GM15510 (cell line): ENCODE measurements around the gene MOGAT3.

Experiments
- POLR2A ChIP-seq: IDR thresholded peaks from 3 replicates; pipeline ENCODE4 v1.6.1; 2011; ENCODE audit warnings: borderline replicate concordance; ENCODE audit not compliant: insufficient read length; ENCODE audit errors: extremely low read depth

Gene MOGAT3

DNA sequence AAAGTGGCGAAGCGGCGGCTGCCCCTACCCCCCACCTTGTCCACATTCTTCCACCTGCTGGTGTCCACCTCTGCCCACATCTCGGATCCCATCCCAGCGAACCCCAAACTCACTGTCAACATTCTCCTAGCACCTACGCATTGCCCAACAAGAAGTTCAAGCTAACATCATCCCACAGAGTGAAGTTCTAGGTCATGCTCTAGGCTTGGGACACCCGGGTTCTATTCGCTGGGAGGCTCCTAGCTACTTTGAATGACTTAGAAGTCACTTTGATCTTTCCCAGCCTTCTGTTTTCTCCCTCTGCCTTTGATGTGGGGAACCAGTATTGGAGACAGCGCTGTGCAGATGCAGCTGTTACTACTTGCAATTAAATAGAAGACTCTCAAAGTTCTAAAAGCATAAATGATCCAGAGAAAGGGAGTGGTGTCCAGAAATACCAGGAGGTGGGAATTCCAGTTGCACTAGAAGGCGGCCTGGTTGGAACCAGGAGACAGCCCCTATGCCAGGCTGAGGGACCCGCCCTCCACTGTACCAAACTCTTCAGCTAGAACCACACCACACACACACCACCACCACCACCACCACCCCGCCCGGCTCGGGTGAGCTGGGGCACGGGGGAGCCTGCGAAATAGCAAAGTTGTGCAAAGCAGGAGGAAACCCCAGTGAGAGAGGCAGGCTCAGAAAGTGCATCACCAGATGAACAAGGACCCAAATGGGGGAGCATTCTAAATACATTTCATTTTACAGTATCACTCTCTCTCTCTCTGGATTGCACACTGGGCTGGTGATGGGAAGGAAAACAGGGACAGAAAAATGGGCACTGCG lies 30.0 kb downstream of the MOGAT3 start:
- TF ChIP-seq POLR2A, result no peak

DNA sequence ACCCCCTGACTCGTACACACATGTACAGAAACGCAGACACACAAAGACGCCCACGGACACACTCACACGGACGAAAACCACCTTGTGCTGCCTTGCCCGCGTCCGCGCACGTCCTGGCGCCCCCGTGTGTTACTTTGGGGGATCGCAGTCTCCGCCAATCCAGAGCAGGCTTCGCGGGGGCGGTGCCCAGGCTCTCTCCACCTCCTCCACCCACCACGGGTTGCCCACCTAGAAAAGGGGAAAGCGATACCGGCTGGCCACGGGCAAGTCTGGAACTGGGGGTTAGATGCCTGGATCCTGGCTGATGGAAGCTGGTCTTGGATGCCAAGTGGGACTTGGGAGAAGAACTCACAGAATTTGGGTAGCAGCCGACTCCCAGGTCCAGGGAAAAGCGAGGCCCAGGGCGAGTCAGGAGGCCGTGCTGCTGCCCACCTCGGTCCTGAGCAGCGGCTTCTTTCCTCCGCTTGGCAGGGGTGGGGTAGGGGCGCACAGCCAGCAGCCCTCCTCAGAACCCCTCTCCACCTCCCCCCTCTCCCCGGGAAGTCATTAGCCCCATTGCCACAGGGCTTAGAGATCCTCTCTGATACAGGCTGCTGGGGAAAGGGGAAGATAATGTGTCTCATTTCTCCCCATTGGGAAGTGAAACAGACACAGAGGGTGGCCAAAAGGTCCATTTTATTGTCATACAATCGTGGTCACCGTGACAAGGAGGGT lies 30.8 kb downstream of the MOGAT3 start:
- no peak for TF ChIP-seq POLR2A

DNA sequence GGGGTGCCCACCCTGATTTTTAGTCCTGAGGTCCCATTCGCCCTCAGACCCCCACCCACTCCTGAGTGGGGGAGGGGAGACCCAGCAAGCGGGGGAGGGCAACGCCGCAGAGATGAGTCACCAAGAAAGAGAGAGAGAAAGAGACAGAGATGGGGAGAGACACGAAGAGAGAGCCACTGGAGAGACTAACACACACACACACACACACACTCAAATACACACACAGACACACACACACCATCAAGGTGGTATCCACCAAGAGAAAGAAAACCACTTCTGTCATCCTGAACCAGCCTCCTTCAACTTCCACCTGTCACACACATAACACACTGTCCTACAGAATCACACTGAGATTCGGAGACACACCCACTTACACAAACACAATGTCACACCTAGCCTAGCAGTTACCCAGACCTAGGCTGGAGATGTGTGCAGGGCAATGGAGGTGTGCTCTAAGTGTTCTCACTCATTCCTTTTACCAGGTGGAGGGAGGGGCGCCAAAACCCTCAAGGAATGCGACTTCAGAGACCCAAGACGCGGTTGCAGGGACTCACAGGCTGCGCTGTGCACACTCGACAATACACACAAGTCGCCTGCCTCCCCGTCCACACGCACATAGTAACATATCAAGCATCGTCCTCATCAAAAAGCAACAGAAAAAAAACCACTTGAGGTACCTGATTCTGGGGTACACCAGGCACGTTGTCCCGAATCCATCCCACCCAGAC lies 31.6 kb downstream of the MOGAT3 start:
- no peak for TF ChIP-seq POLR2A

DNA sequence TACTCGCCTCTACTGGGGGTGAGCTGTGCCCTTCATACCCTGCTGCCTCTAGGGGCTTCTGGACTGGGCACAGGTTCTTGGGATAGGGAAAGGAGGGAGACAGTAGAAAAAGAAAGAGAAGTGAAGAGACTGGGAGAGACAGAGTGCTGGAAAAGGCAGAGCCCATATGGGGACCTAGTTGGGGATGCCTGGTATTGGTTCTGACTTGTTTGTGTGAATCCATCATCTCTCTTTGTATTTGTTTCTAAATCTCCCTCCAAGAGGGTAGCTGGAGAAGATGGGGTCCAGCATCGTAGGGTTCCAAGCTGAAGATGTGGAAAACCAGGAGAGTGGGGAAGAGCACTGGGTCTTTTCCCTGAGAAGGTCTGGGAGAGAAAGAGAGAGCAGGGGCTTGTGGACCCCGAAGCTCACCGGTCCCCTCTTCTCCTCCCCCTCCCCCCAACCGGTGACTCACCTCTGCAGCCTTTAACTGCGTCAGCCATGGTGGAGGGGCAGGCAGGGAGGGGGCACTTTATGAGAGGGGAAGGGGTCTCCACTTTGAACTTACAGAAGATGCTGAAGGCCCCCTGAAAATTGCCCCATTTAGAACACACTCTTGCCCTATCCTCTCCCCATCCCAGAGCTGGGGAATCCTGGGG lies 32.3 kb downstream of the MOGAT3 start:
- TF ChIP-seq POLR2A, result no peak

DNA sequence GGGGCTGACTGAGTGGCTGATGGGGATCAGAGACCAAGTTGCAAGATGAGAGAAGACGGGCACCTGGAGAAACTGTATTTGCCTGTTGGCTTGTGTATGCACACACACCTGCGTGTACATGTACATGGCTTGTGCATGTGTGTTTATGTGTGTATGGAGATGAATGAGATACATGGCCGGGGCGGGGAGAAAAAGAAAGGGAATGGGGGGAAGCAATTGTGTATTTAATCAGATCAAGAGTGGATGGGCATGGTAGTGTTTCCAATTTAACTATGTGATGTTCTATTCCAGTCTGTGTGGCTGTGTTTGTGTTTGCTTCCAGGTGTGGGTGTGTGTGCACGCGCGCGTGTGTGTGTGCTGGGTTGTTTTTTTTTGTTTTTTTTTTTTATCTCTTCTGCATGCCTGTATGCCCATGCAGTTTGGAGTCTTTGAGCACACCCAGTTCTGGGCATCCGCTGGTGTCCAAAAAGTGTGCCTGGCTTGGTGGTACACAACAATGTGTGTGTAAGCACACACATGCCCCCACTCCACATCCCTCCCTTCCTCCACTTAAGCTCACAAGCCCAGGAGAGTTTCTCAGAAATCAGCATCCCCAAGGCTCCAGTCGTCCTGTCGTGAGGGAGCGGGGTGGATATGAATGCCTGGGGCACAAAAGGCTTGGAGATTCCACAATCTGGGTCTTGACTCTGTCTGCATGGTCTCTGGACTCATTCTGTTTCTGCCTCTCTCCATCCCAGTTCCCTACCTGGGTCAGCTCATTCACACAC lies 33.0 kb downstream of the MOGAT3 start:
- TF ChIP-seq POLR2A, result no peak

DNA sequence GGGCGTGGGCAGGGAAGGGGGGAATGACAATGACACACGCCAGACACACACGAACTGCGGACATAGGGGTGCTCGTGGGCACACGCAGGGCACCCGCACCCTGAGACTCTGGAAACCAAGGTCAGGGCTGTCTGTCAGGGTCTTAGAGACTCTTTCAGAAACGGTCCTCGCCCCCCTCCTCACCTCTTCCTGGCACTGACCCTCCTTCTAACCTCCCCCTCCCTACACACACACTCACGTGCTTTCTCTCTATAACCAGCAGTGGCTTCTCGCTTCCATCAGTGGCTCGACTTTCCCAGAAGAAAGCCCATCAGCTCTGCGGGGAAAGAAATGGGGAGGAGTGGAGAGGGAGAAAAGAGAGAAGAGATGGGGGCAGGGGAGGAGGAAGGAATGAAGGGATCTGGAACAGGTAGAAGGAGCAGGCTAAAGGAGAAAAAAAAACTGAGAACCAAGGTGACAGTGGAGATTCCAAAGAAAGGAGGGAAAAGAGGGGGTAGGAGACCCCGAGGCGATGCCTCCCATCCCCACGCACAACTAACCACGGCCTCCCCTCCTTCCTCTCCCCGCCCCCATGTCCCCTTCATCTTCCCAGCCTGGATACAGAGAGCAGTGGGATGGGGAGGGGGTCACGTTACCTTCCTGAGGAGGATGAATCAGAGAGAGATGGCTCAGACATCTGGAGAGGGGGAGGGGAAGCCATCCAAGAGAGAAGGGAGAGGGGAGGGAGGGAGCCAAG lies 33.8 kb downstream of the MOGAT3 start:
- no peak for TF ChIP-seq POLR2A

DNA sequence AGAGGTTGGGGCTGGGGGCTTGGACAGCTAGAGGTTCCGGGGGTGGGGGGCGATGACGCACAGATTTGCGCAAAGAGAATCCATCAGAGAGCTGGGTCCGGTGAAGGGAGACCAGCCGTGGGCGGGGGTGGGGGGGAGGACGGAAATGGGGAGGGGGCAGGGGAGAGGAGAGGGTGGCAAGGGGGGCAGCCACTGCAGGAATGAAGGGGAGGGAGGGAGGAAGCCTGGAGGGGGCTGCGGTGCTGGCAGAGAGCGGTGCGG lies 34.3 kb downstream of the MOGAT3 start:
- no peak for TF ChIP-seq POLR2A

DNA sequence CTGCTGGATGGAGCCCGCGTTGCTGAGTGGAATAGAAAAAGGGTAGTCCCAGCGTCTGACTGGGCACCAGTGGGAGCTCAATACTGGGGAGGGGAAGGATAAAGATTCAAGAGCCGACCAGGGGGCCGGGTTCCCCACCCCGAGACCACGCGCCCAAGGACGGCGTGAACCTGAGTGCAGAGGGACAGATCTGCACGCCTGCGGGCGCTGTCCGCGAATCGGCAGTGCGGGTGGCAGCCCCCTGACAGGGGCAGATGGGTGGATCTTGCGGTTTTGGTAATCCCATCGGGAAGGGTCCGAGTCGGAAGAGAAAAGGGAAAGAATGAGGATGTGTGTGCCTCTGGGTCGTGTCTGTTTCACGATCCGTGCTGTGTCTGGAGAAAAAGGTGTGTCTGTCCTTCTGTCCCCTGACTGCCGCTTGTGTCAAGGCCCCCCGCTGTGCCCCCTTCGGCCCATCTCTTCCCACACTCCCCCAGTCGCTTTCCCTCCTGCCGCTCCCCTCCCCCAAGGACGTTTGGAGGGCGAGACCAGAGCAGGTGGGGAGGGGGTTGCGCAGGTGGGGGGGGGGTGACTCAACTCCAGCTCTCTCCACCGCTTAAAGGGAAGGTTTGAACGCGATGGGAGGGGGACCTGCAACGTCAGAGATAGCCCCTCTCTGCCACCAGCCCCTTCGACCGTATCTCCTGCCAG lies 34.7 kb downstream of the MOGAT3 start:
- no peak for TF ChIP-seq POLR2A

DNA sequence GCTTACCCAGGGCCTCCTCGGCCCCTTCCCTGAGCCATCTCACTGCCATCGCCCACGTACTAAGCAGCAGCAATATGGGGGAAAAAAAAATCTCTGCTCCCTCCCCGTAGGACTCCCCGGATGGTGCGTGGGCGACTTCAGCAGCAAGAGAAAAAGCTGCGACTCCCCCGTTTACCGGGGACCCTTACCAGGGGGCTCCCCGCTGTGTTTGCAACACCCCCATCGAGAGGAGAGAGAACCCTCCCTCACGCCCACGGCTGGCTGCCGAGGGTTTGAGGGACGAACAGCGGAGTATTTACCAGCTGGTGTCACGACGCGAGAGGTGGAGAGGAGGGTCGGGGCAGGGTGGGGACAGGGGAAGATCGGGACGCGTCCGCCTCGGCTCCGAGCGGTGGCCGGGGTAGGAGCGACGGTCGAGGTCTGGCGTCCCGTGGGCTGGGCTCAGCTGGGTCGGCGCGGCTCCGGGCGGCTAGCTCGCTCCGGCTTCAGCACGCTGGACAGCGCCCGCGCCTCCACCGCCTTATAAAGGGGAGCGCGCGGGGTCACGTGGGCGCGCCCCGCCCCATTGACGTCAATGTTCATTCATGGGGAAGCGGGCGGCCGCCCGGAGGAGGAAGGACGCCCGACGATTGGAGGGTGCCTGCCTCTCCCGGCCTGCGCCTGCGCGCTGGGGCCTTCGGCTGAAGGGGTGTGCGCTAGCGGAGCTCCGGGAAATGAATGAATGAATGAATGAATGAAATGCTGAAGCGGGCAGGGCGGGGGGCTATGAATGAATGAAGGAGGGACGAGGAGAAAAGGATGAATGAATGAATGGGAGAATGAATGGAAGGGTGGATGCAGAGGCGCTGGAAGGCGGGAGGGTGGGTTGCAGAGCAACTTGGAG lies 35.5 kb downstream of the MOGAT3 start, which contains the start of gene VGF:
Gene VGF (minus strand): TSS at position 495 of the 883 bp plus-strand sequence. CDS start 726 bp downstream, outside the sequence.
- no peak for TF ChIP-seq POLR2A

DNA sequence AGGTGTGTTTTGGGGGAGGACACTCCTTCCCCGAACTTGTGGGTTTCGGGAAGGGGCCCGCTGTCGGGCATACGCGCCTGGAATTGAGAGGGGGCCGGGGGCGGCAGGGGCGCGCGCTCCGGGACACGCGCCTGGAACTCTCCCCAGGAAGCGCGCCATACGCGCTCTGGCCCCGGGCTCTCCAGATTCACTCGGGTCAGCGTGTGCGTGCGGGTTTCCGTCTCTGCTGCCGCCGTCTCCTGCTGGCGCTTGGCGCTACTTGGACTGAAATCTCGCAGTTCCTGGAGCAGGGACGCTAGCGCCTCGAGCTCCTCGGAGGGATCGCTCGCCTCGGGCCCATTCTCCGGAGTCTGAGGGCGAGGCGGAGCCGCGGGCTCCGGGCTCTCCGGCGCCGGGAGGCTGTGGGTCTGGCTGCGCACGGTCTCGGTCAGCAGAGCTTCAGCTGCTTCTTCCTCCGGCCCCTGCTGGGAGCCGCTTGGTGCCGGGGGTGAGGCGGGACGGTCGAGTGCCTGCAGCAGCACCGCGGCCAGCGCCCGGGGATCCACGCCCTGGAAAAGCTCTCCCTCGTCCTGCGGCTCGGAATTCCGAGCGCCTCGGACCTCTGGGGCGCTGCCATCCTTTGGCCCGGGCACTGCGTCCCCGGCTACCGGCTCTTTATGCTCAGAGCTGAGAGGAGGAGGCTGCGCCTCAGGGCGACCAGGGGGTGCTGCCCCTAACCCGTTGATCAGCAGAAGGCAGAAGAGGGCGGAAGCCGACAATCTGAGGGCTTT lies 36.6 kb downstream of the MOGAT3 start:
- TF ChIP-seq POLR2A, result no peak

DNA sequence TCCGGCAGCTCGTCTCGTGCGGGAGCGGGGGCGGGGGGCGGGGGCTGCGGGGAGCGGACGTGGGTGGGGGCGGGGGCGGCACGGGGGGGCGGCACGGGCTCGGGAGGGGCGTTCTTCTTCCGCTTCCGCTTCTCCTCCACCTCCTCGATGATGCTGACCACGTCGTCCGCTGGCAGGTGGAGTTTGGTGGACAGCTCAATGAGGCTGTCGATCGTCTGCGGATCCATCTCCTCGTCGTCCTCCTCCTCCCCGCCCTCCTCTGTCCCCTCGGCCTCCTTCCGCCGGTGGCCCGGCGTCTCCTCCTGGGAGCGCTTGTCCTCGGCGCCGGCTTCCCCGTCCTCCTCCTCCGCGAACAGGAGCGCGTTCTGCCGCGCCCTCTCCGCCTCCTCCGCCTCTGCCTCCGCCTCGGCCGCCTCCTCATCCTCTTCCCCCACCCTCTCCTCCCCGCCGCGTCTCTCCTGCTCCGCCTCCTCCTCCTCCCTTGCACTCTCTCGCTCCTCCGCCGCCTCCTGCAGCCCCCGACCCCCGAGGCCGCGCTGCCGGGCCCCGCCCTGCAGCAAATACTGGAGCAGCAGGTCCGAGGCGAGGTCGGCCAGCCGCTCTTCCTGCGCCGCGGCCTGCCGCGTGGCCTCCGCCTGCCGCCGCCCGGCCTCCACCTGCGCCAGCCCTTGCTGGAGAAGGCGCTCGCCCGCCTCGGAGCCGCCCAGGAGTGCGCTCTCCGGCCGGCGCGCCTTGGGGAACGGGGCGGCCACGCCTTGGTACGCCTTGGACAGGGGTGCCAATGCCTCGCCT lies 37.4 kb downstream of the MOGAT3 start:
- peak; percentile 7 for TF ChIP-seq POLR2A

DNA sequence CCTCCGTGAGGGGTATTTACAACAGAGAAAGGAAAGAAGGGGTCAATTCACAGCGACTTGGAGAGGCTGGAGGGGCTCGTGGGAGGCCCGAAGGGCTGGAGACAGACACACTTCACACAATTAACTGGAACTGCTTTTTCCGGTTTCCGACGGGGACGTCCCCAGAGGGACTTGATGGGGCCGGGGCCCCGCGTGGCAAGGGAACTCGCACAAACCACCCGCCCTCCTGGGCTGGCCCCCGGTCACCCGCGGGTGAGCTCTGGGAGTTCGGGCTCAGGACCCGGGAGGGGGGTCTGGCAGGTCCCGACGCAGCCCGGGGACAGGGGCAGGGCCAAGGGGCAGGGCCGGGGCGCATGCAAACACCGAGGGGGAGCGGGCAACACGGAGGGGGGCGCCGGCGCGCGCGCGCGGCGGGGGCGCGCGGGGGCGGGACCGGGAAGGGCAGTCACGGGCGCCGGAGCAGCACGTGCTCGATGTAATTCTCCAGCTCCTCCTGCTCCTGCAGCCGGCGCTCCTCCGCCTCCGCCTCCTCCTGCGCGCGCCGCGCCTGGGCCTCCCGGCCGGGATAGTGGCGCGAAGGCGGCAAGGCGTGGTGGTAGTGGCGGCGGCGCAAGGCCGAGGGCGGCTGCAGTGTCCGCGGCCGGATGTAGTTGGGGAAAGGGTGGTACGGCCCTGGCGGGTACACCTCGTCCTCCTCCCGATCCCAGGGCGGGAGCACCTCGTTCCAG lies 38.1 kb downstream of the MOGAT3 start:
- TF ChIP-seq POLR2A, result no peak
